HG03175 (cell line): ENCODE measurements around the gene TMPRSS11B.
"Not testable (repeated sequence)": the region's sequence is repeated elsewhere in the genome, so short reads cannot be mapped to it uniquely, and the experiment has no call there.

ENCODE experiments used
- ATAC-seq: cut with Tn5 transposase; IDR thresholded peaks from one replicate; pipeline ENCODE4 v1.9.1; 2021; ENCODE audit warnings: mild to moderate bottlenecking, moderate library complexity; ENCODE audit not compliant: unreplicated experiment

TMPRSS11B gene

GRCh38 chr4:68245594-68245993 is at the start of gene TMPRSS11B:
Gene TMPRSS11B (minus strand): TSS chr4:68245694. CDS start chr4:68245558, 136 bp downstream.
- ATAC-seq = no peak

- ATAC-seq = no peak
Observed at GRCh38 chr4:68291256-68291655, 45.8 kb upstream of the TMPRSS11B start.

GRCh38 chr4:68288393-68288740 is 42.9 kb upstream of the TMPRSS11B start:
- no peak for ATAC-seq

- no peak for ATAC-seq
Observed at GRCh38 chr4:68287704-68288392, 42.4 kb upstream of the TMPRSS11B start.

- no peak for ATAC-seq
Observed at GRCh38 chr4:68283714-68284113, 38.2 kb upstream of the TMPRSS11B start.

- ATAC-seq = no peak
Observed at GRCh38 chr4:68283095-68283494, 37.6 kb upstream of the TMPRSS11B start.

- ATAC-seq = not testable (repeated sequence)
Observed at GRCh38 chr4:68281796-68282740, 36.6 kb upstream of the TMPRSS11B start.

- no peak for ATAC-seq
Observed at GRCh38 chr4:68278029-68278428, 32.5 kb upstream of the TMPRSS11B start.

GRCh38 chr4:68277627-68278026 is 32.1 kb upstream of the TMPRSS11B start:
- ATAC-seq = no peak

- ATAC-seq = peak; percentile 51
Observed at GRCh38 chr4:68272860-68273259, 27.4 kb upstream of the TMPRSS11B start.

- ATAC-seq = peak; percentile 33
Observed at GRCh38 chr4:68272380-68272779, 26.9 kb upstream of the TMPRSS11B start.

GRCh38 chr4:68271851-68272357 is 26.4 kb upstream of the TMPRSS11B start:
- ATAC-seq = peak; percentile 69

GRCh38 chr4:68267433-68267944 is 22.0 kb upstream of the TMPRSS11B start:
- ATAC-seq = no peak

GRCh38 chr4:68264875-68265565 is 19.5 kb upstream of the TMPRSS11B start:
- no peak for ATAC-seq

- no peak for ATAC-seq
Observed at GRCh38 chr4:68259191-68259590, 13.7 kb upstream of the TMPRSS11B start.

- ATAC-seq = no peak
Observed at GRCh38 chr4:68257719-68258118, 12.2 kb upstream of the TMPRSS11B start.

GRCh38 chr4:68256284-68256683 is 10.8 kb upstream of the TMPRSS11B start:
- ATAC-seq = no peak

- no peak for ATAC-seq
Observed at GRCh38 chr4:68250151-68250930, 4.8 kb upstream of the TMPRSS11B start.

- ATAC-seq = peak; percentile 65
Observed at GRCh38 chr4:68249434-68249833, 3.9 kb upstream of the TMPRSS11B start.

GRCh38 chr4:68240620-68241019 is 4.9 kb downstream of the TMPRSS11B start:
- no peak for ATAC-seq
